Activated CD4-positive, alpha-beta T cell treated with anti-CD3 and anti-CD28 coated beads for 36 hours (primary cell): ENCODE measurements around the gene CAPZB. TPM values are rescaled to one million over a fixed set of nuclear protein-coding genes. Genes with fewer than 3 reads are reported as not detected.
A peak's percentile ranks its signal among the peaks of the same experiment; 100 is the strongest.
"Not testable (repeated sequence)": the region's sequence is repeated elsewhere in the genome, so short reads cannot be mapped to it uniquely, and the experiment has no call there.

Source experiments
- ATAC-seq: fragments of 200-7000 bp; cut with Tn5 transposase; one replicate; pipeline ENCODE4 v1.10.0; 2021; ENCODE audit warnings: mild to moderate bottlenecking, moderate library complexity
- CTCF ChIA-PET: fragments of 350-600 bp; sonication (Branson Sonifier 250); formaldehyde crosslinking; loops from one replicate; lab custom pipeline; 2021; ENCODE audit warnings: antibody characterized with exemption; lab: Charles Lee
- POLR2A ChIA-PET: fragments of 350-600 bp; sonication (Branson Sonifier 250); formaldehyde crosslinking; loops from one replicate; lab custom pipeline; 2021; ENCODE audit warnings: antibody characterized with exemption, inconsistent platforms; lab: Charles Lee
- DNase-seq: peaks from one replicate; pipeline ENCODE4 v3.0.0-alpha.2; 2020
- H3K27ac Mint-ChIP-seq: one replicate; pipeline ENCODE4 v1.8.0; 2021; ENCODE audit warnings: mixed read lengths
- H3K27me3 Mint-ChIP-seq: one replicate; pipeline ENCODE4 v1.8.0; 2021; ENCODE audit warnings: mixed read lengths
- H3K36me3 Mint-ChIP-seq: one replicate; pipeline ENCODE4 v1.8.0; 2021; ENCODE audit warnings: low read depth, mixed read lengths
- H3K4me1 Mint-ChIP-seq: one replicate; pipeline ENCODE4 v1.8.0; 2021; ENCODE audit warnings: mixed read lengths
- H3K4me3 Mint-ChIP-seq: one replicate; pipeline ENCODE4 v1.8.0; 2021; ENCODE audit warnings: mild to moderate bottlenecking, moderate library complexity, mixed read lengths
- H3K9me3 Mint-ChIP-seq: one replicate; pipeline ENCODE4 v1.8.0; 2021; ENCODE audit warnings: low read depth, mixed read lengths
- intact Hi-C, 2 experiments: fragments of 100-400 bp; cut with DNase I in 1 of 2; cut with micrococcal nuclease in 1 of 2; formaldehyde crosslinking; loops; one replicate each; pipeline versions ENCODE4 v1.14.2 to v1.15.1; 2022 to 2024; cut with DNase I, micrococcal nuclease
- total RNA-seq, 2 experiments: library from RNA; stranded (reverse); gene quantifications; one replicate each; pipeline ENCODE4 v1.2.3, GENCODE V29; 2021

CAPZB gene
- total RNA-seq, 2 experiments from 2014 or later: 320 to 346 TPM

DNA sequence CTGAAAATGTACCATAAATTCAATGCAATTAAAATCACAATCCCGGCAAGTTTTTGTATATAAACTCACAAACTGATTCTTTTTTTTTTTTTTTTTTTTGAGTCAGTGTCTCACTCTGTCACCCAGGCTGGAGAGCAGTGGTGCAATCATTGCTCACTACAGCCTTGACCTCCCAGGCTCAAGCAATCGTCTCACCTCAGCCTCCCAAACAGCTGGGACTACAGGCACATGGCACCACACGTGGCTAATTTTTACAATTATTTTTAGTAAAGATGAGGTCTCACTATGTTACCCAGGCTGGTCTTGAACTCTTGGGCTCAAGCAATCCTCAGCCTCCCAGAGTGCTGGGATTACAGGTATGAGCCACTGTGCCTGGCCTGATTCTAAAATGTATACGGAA, 12.1 kb upstream of the CAPZB start:
- CTCF ChIA-PET: interaction anchor here (1.0 kb wide), 1 partner anchor 10 kb away, joined by 3 read pairs; no protein-coding TSS in a partner anchor
- POLR2A ChIA-PET: not testable (repeated sequence)

GRCh38 chr1:19496527-19496874, 11.2 kb upstream of the CAPZB start:
- Mint-ChIP-seq H3K4me1 (peaks cover 24% of the 10 kb centered on the region), H3K27ac (no peak overlapping the region), H3K9me3 (no peaks in the 10 kb centered on the region), H3K4me3 (no peak overlapping the region), H3K27me3 (no peaks in the 10 kb centered on the region), H3K36me3 (no peaks in the 10 kb centered on the region)
- ATAC-seq (no peak), DNase-seq (no peak)
- ChIA-PET CTCF (interaction anchor here (1.0 to 1.6 kb wide), 2 partner anchors 35 to 155 kb away, joined by 3 read pairs; no protein-coding TSS in a partner anchor), POLR2A (no interaction called here)
- intact Hi-C loops: no loop called here

More for the DNA sequence above, 12.1 kb upstream of the CAPZB start:
- H3K27ac Mint-ChIP-seq, H3K27me3 Mint-ChIP-seq, intact Hi-C loops, H3K4me3 Mint-ChIP-seq, ATAC-seq, H3K9me3 Mint-ChIP-seq, DNase-seq, H3K36me3 Mint-ChIP-seq: not testable (repeated sequence)
- peaks cover 21% of the 10 kb centered on the region for H3K4me1 Mint-ChIP-seq

DNA sequence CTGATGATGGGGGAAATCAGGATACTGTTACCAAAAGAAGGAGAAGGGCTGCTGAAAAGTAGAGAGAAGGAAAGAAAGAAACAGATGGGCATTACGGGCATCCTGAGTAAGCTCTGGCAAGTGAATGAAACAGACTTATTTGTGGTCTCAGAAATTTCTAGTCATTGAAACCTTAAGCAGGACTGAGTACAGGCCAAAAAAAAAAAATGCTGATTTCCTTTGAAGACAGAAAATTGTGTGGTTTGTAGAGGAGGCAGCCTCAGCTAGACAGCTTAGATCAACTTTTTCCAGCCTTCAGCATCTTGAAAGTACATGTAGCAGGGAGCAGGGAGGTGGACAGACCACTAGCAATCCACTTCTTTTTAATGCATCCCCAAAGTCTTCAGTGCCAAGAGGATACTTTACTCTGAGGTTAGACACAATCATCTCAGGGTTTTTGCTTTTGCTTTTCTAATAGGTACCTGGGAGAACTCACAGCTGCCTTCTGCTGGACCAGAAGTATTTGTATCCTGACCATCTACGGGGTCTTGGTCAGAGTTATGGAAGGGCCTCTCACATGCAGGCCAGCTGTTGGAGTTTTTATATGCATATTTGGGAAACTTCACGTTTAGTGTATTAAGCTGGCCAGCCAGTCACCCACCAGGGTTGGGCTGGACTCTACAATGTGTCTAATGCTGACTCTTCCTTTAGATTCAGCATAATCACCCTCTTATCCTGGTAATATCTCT, 10.6 kb upstream of the CAPZB start:
- intact Hi-C loops: no loop called here
- Mint-ChIP-seq H3K27me3 (no peaks in the 10 kb centered on the region), H3K4me1 (peaks cover 27% of the 10 kb centered on the region), H3K36me3 (no peaks in the 10 kb centered on the region), H3K4me3 (no peak overlapping the region), H3K27ac (peak overlapping the region; percentile 83), H3K9me3 (no peaks in the 10 kb centered on the region)
- ChIA-PET CTCF (interaction anchor here (0.5 to 1.6 kb wide), 3 partner anchors 34 to 1011 kb away, joined by 3 to 4 read pairs (median 3); no protein-coding TSS in a partner anchor), POLR2A (no interaction called here)
- DNase-seq: no peak
- peak; percentile 64 for ATAC-seq

DNA sequence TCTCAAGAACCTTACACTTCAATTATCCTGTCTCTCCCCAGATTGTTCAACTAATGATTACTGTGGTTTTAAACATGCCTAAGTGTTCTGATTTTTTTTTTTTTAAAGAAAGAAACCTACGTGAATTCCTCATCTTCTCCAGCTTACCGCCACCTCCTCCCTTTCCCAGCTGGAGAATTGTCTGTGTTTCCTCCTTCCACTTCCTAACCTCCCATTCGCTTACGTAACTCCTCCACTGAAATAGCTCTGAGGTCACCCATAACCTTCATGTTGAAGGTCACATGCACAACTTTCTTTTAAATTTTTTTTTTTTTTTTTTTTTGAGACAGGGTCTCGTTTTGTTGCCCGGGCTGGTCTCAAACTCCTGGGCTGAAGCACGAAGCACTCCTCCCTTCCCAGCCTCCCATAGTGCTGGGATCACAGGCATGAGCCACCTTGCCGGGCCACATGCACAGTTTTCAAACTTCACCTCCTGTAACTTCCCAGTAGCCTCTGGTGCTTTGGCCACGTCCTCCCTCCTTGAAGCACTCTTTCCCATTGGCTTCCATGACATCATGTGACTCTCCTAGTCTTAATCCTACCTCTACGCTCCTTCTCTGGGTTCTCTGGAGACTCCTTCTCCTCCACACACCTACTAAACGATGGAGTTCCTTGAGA, 9.8 kb upstream of the CAPZB start:
- intact Hi-C loops: no loop called here
- no peaks in the 10 kb centered on the region for H3K36me3 Mint-ChIP-seq

GRCh38 chr1:19493547-19493946, 8.2 kb upstream of the CAPZB start:
- ChIA-PET POLR2A (no interaction called here), CTCF (no interaction called here)
- ATAC-seq: peak; percentile 54
- intact Hi-C loops: no loop called here
- H3K4me1 Mint-ChIP-seq: peaks cover 32% of the 10 kb centered on the region
- no peaks in the 10 kb centered on the region for H3K36me3 Mint-ChIP-seq
- no peaks in the 10 kb centered on the region for H3K9me3 Mint-ChIP-seq
- H3K27ac Mint-ChIP-seq: no peak overlapping the region
- H3K27me3 Mint-ChIP-seq: no peaks in the 10 kb centered on the region
- DNase-seq: no peak
- H3K4me3 Mint-ChIP-seq: no peak overlapping the region

More for the DNA sequence above, 9.8 kb upstream of the CAPZB start:
- DNase-seq (no peak), ATAC-seq (no peak)
- POLR2A ChIA-PET: interaction anchor here (0.7 kb wide), 1 partner anchor 60 kb away, joined by 4 read pairs; no protein-coding TSS in a partner anchor
- no peaks in the 10 kb centered on the region for H3K27me3 Mint-ChIP-seq
- H3K4me1 Mint-ChIP-seq: peaks cover 29% of the 10 kb centered on the region
- no peak overlapping the region for H3K4me3 Mint-ChIP-seq
- peak overlapping the region; percentile 83 for H3K27ac Mint-ChIP-seq
- CTCF ChIA-PET: interaction anchor here (0.6 to 1.6 kb wide), 3 partner anchors 34 to 156 kb away, joined by 3 read pairs; no protein-coding TSS in a partner anchor
- H3K9me3 Mint-ChIP-seq: no peaks in the 10 kb centered on the region

DNA sequence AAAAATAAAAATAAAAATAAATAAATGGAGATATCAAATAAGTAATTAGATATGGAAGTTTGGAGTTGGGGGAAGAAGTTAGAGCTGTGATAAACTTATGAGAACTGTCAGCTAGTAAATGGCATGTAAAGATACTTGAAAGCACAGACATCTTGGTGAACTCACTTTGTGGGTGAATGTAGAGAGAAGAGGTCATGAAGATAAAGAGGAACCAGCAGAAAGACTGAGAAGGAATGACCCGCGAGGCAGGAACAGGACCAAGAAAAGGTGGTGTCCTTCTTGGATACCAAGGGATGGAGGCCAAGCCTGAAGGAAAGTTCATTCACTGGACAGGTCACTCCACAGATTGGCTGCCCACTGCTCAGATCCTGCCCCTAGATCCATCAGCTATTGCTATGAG, 4.7 kb upstream of the CAPZB start:
- POLR2A ChIA-PET: no interaction called here
- H3K4me3 Mint-ChIP-seq: no peak overlapping the region
- ATAC-seq: no peak
- no peaks in the 10 kb centered on the region for H3K27me3 Mint-ChIP-seq
- H3K9me3 Mint-ChIP-seq: no peaks in the 10 kb centered on the region
- H3K27ac Mint-ChIP-seq: no peak overlapping the region
- no peak for DNase-seq
- intact Hi-C loops: loop anchor here (5.0 kb wide), 2 partner anchors 43 to 162 kb away; no protein-coding TSS in a partner anchor
- peaks cover 11% of the 10 kb centered on the region for H3K36me3 Mint-ChIP-seq
- CTCF ChIA-PET: interaction anchor here (0.6 to 1.3 kb wide), 3 partner anchors 10 to 163 kb away, joined by 3 read pairs; no protein-coding TSS in a partner anchor
- H3K4me1 Mint-ChIP-seq: peaks cover 38% of the 10 kb centered on the region

GRCh38 chr1:19488136-19488535, 2.8 kb upstream of the CAPZB start:
- Mint-ChIP-seq H3K4me1 (peaks cover 48% of the 10 kb centered on the region), H3K9me3 (no peaks in the 10 kb centered on the region), H3K27me3 (no peaks in the 10 kb centered on the region), H3K27ac (peak overlapping the region; percentile 77), H3K36me3 (peaks cover 20% of the 10 kb centered on the region), H3K4me3 (peak overlapping the region; percentile 49)
- intact Hi-C loops: loop anchor here (1.0 to 5.0 kb wide), 3 partner anchors 41 to 164 kb away; no protein-coding TSS in a partner anchor
- CTCF ChIA-PET: interaction anchor here (0.7 to 3.5 kb wide), 15 partner anchors 9 to 550 kb away, joined by 3 to 22 read pairs (median 5); no protein-coding TSS in a partner anchor
- ATAC-seq (no peak), DNase-seq (peak; percentile 30)
- POLR2A ChIA-PET: interaction anchor here (0.7 to 0.8 kb wide), 2 partner anchors 13 to 78 kb away, joined by 3 read pairs; no protein-coding TSS in a partner anchor

- CTCF ChIA-PET: interaction anchor here (0.5 to 3.5 kb wide), 2 partner anchors 99 to 152 kb away, joined by 3 to 22 read pairs; no protein-coding TSS in a partner anchor
- Mint-ChIP-seq H3K36me3 (peaks cover 32% of the 10 kb centered on the region), H3K4me1 (peaks cover 66% of the 10 kb centered on the region), H3K27me3 (no peaks in the 10 kb centered on the region), H3K27ac (peak overlapping the region; percentile 91), H3K9me3 (no peaks in the 10 kb centered on the region), H3K4me3 (peak overlapping the region; percentile 96)
- ATAC-seq (peak; percentile 0), DNase-seq (no peak)
- intact Hi-C loops: loop anchor here (1.0 to 5.0 kb wide), 14 partner anchors 16 to 533 kb away; partner anchors contain the start of genes AKR7A2 (in 1 of the 2), EMC1 (in 1 of the 2), MRTO4 (in 1 of the 2) and NBL1 (in 1 of the 2)
- POLR2A ChIA-PET: no interaction called here
Measured at GRCh38 chr1:19484798-19485361, 459 bp downstream of the CAPZB start.

DNA sequence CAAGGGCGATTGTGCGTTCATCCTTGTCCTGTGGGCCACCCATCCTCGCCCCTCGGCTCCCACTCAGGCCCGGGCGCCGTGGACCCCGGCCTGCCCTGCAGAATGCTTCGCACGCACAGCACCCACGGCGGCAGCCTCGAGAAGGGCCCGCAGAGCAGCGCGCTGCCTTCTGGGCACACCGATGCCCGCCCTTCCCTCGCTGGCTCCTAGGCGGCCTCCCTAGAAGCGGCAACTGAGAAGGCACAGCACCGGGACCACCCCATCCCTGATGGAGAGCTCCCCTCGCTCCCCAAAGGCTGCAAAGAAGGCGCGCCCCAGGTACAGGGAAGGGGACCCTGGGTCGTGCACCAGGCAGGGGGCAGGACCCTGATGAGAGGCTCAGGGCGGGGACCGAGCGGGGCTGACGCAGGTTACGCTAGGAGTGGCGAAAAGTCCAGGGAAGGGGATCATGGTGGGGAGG, 971 bp downstream of the CAPZB start:
- no peaks in the 10 kb centered on the region for H3K9me3 Mint-ChIP-seq
- intact Hi-C loops: loop anchor here (2.0 to 5.0 kb wide), 4 partner anchors 16 to 160 kb away; partner anchors contain the start of gene NBL1 (in 1 of the 2)
- peak; percentile 63 for DNase-seq
- peak; percentile 5 for ATAC-seq
- peaks cover 32% of the 10 kb centered on the region for H3K36me3 Mint-ChIP-seq
- POLR2A ChIA-PET: interaction anchor here (0.6 kb wide), 1 partner anchor 133 kb away, joined by 4 read pairs; no protein-coding TSS in a partner anchor
- peaks cover 71% of the 10 kb centered on the region for H3K4me1 Mint-ChIP-seq
- peak overlapping the region; percentile 91 for H3K27ac Mint-ChIP-seq
- CTCF ChIA-PET: interaction anchor here (1.3 to 1.5 kb wide), 2 partner anchors 99 to 167 kb away, joined by 3 to 5 read pairs; no protein-coding TSS in a partner anchor
- peak overlapping the region; percentile 96 for H3K4me3 Mint-ChIP-seq
- H3K27me3 Mint-ChIP-seq: no peaks in the 10 kb centered on the region

DNA sequence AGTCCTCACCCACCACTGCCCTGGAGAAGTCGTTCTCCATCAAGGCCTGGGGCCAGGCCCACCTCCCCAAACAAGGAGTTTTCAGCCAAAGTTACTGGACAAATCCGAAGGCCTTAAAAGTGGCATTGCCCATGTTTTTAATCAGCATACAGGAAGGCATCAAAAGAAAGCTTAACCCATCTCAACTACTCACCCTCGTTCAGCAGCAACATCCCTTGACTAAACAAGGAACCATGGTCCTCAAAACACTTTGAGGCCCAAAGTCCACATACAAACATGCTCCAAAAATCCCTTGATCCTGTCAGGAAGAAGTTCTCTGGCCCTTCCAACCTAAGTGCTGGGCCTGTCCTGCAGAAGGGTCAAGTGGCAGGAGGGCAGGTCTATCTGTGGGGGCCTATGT, 1.6 kb downstream of the CAPZB start:
- POLR2A ChIA-PET: interaction anchor here (0.5 to 0.6 kb wide), 2 partner anchors 134 to 172 kb away, joined by 3 to 4 read pairs; no protein-coding TSS in a partner anchor

More for the DNA sequence above, 1.6 kb downstream of the CAPZB start:
- H3K27me3 Mint-ChIP-seq: no peaks in the 10 kb centered on the region
- no peaks in the 10 kb centered on the region for H3K9me3 Mint-ChIP-seq
- DNase-seq (no peak), ATAC-seq (no peak)
- peak overlapping the region; percentile 91 for H3K27ac Mint-ChIP-seq
- H3K4me3 Mint-ChIP-seq: peak overlapping the region; percentile 96
- CTCF ChIA-PET: interaction anchor here (0.6 to 1.5 kb wide), 5 partner anchors 23 to 178 kb away, joined by 3 to 6 read pairs (median 5); no protein-coding TSS in a partner anchor
- H3K4me1 Mint-ChIP-seq: peaks cover 75% of the 10 kb centered on the region
- H3K36me3 Mint-ChIP-seq: peaks cover 32% of the 10 kb centered on the region
- intact Hi-C loops: loop anchor here (2.0 to 5.0 kb wide), 4 partner anchors 15 to 161 kb away; partner anchors contain the start of gene NBL1 (in 1 of the 2)
